NCI-H446 (cell line): ENCODE measurements around the gene NEGR1.

Source experiments
- DNase-seq, 2 experiments: peaks; one replicate each; lab custom pipeline; 2025; lab: John Stamatoyannopoulos, UW

Gene NEGR1

GRCh38 chr1:72235062-72235461, 47.3 kb downstream of the NEGR1 start:
- no peak for DNase-seq

- peak; percentile 24 to 49 for DNase-seq
Measured at GRCh38 chr1:72230746-72231145, 51.6 kb downstream of the NEGR1 start.

GRCh38 chr1:72229893-72230292, 52.4 kb downstream of the NEGR1 start:
- DNase-seq = peak; percentile 3 to 38

GRCh38 chr1:72227667-72228066, 54.7 kb downstream of the NEGR1 start:
- DNase-seq = no peak

GRCh38 chr1:72224506-72224905, 57.8 kb downstream of the NEGR1 start:
- no peak for DNase-seq

- DNase-seq = no peak
Measured at GRCh38 chr1:72221811-72222210, 60.5 kb downstream of the NEGR1 start.

- DNase-seq = no peak
Measured at GRCh38 chr1:72218141-72218739, 64.1 kb downstream of the NEGR1 start.

GRCh38 chr1:72207059-72207458, 75.3 kb downstream of the NEGR1 start:
- DNase-seq = no peak

- no peak for DNase-seq
Measured at GRCh38 chr1:72202761-72203160, 79.6 kb downstream of the NEGR1 start.

- DNase-seq = no peak
Measured at GRCh38 chr1:72197786-72198185, 84.6 kb downstream of the NEGR1 start.

GRCh38 chr1:72186733-72187307, 95.5 kb downstream of the NEGR1 start:
- peak in 1 of 2 experiments; percentile 12 for DNase-seq

GRCh38 chr1:72184099-72184701, 98.1 kb downstream of the NEGR1 start:
- DNase-seq = no peak

- DNase-seq = no peak
Measured at GRCh38 chr1:72182859-72183258, 99.5 kb downstream of the NEGR1 start.

GRCh38 chr1:72178266-72178665, 104.1 kb downstream of the NEGR1 start:
- DNase-seq = peak in 1 of 2 experiments; percentile 4

- peak in 1 of 2 experiments; percentile 13 for DNase-seq
Measured at GRCh38 chr1:72177711-72178110, 104.6 kb downstream of the NEGR1 start.

- DNase-seq = no peak
Measured at GRCh38 chr1:72170246-72170645, 112.1 kb downstream of the NEGR1 start.

GRCh38 chr1:72166426-72166825, 115.9 kb downstream of the NEGR1 start:
- no peak for DNase-seq

- DNase-seq = no peak
Measured at GRCh38 chr1:72150508-72150907, 131.8 kb downstream of the NEGR1 start.

GRCh38 chr1:72141875-72142274, 140.5 kb downstream of the NEGR1 start:
- no peak for DNase-seq

GRCh38 chr1:72140222-72140621, 142.1 kb downstream of the NEGR1 start:
- no peak for DNase-seq

- no peak for DNase-seq
Measured at GRCh38 chr1:72137656-72138055, 144.7 kb downstream of the NEGR1 start.

- DNase-seq = no peak
Measured at GRCh38 chr1:72129869-72130268, 152.5 kb downstream of the NEGR1 start.

- no peak for DNase-seq
Measured at GRCh38 chr1:72122099-72122880, 160.0 kb downstream of the NEGR1 start.
